ENCODE results near the gene RGL1.

RGL1 gene

GRCh38 chr1:183870351-183871077 lies 65.6 kb downstream of the RGL1 start:
- H3K27ac ChIP-seq: peak overlapping the region; percentile 96

GRCh38 chr1:183871142-183871541 lies 66.2 kb downstream of the RGL1 start:
- Histone ChIP-seq H3K9me3 (0 out of 2 replicates have a peak, but pooled peaks cover 4% of the 10 kb centered on the region), H3K4me2 (peak overlapping the region; percentile 76), H3K27ac (peak overlapping the region; percentile 96), H3K4me3 (peak overlapping the region; percentile 15; the same call in 1 of the 2 replicates), H4K20me1 (no peaks in the 10 kb centered on the region), H3K36me3 (peaks cover 40% of the 10 kb centered on the region), H3K4me1 (peaks cover 96% of the 10 kb centered on the region), H3K27me3 (no peaks in the 10 kb centered on the region), H3K9ac (peak overlapping the region; percentile 71)
- TF ChIP-seq Cebpa-rat (IDR thresholded peaks at IDR 0.05): no peak

More at GRCh38 chr1:183870351-183871077, 65.6 kb downstream of the RGL1 start:
- Histone ChIP-seq H4K20me1 (no peaks in the 10 kb centered on the region), H3K27me3 (no peaks in the 10 kb centered on the region), H3K4me2 (peak overlapping the region; percentile 76), H3K36me3 (peaks cover 46% of the 10 kb centered on the region), H3K4me1 (peaks cover 89% of the 10 kb centered on the region), H3K4me3 (0 out of 2 replicates have a peak overlapping the region, but pooled peaks have one; percentile 15), H3K9me3 (0 out of 2 replicates have a peak, but pooled peaks cover 4% of the 10 kb centered on the region), H3K9ac (peak overlapping the region; percentile 71)
- no peak for TF ChIP-seq Cebpa-rat (IDR thresholded peaks at IDR 0.05)

GRCh38 chr1:183871601-183872000 lies 66.7 kb downstream of the RGL1 start:
- no peak overlapping the region for H3K4me3 ChIP-seq

GRCh38 chr1:183872403-183872802 lies 67.5 kb downstream of the RGL1 start:
- no peaks in the 10 kb centered on the region for H3K9me3 ChIP-seq
- H3K4me1 ChIP-seq: peaks cover 97% of the 10 kb centered on the region
- H4K20me1 ChIP-seq: no peaks in the 10 kb centered on the region
- peak overlapping the region; percentile 29; the same call in 1 of the 2 replicates for H3K4me3 ChIP-seq
- peak overlapping the region; percentile 96 for H3K27ac ChIP-seq
- TF ChIP-seq Cebpa-rat (IDR thresholded peaks at IDR 0.05): no peak
- H3K27me3 ChIP-seq: no peaks in the 10 kb centered on the region
- peaks cover 27% of the 10 kb centered on the region; the same call in 1 of the 2 replicates for H3K36me3 ChIP-seq
- peak overlapping the region; percentile 76 for H3K4me2 ChIP-seq
- H3K9ac ChIP-seq: peak overlapping the region; percentile 72

More at GRCh38 chr1:183871601-183872000, 66.7 kb downstream of the RGL1 start:
- no peaks in the 10 kb centered on the region for H4K20me1 ChIP-seq
- peaks cover 97% of the 10 kb centered on the region for H3K4me1 ChIP-seq
- H3K36me3 ChIP-seq: peaks cover 35% of the 10 kb centered on the region
- no peaks in the 10 kb centered on the region for H3K27me3 ChIP-seq
- peak overlapping the region; percentile 71 for H3K9ac ChIP-seq
- H3K9me3 ChIP-seq: no peaks in the 10 kb centered on the region
- H3K4me2 ChIP-seq: peak overlapping the region; percentile 76
- TF ChIP-seq Cebpa-rat (IDR thresholded peaks at IDR 0.05): no peak
- H3K27ac ChIP-seq: peak overlapping the region; percentile 96

GRCh38 chr1:183873642-183874041 lies 68.7 kb downstream of the RGL1 start:
- H3K36me3 ChIP-seq: peaks cover 15% of the 10 kb centered on the region; the same call in 1 of the 2 replicates
- H3K4me3 ChIP-seq: peak overlapping the region; percentile 12; the same call in 1 of the 2 replicates
- H3K27me3 ChIP-seq: no peaks in the 10 kb centered on the region
- TF ChIP-seq Cebpa-rat (IDR thresholded peaks at IDR 0.05): no peak
- peaks cover 97% of the 10 kb centered on the region for H3K4me1 ChIP-seq
- H3K4me2 ChIP-seq: peak overlapping the region; percentile 76
- H3K9me3 ChIP-seq: no peaks in the 10 kb centered on the region
- peak overlapping the region; percentile 96 for H3K27ac ChIP-seq
- H3K9ac ChIP-seq: peak overlapping the region; percentile 79
- no peaks in the 10 kb centered on the region for H4K20me1 ChIP-seq

- peak overlapping the region; percentile 96 for H3K27ac ChIP-seq
- H3K27me3 ChIP-seq: no peaks in the 10 kb centered on the region
- peaks cover 88% of the 10 kb centered on the region for H3K4me1 ChIP-seq
- peak overlapping the region; percentile 85 for H3K9ac ChIP-seq
- H3K9me3 ChIP-seq: 0 out of 2 replicates have a peak, but pooled peaks cover 1% of the 10 kb centered on the region
- H4K20me1 ChIP-seq: no peaks in the 10 kb centered on the region
- no peak overlapping the region for H3K4me3 ChIP-seq
- H3K36me3 ChIP-seq: peaks cover 26% of the 10 kb centered on the region
- H3K4me2 ChIP-seq: peak overlapping the region; percentile 76
- TF ChIP-seq Cebpa-rat (IDR thresholded peaks at IDR 0.05): no peak
Observed at GRCh38 chr1:183876309-183876708, 71.4 kb downstream of the RGL1 start.

GRCh38 chr1:183877053-183877720 lies 72.3 kb downstream of the RGL1 start:
- Histone ChIP-seq H4K20me1 (no peaks in the 10 kb centered on the region), H3K36me3 (peaks cover 35% of the 10 kb centered on the region), H3K4me3 (peak overlapping the region; percentile 27), H3K27me3 (no peaks in the 10 kb centered on the region), H3K9ac (peak overlapping the region; percentile 85), H3K4me2 (peak overlapping the region; percentile 76), H3K9me3 (peaks cover 10% of the 10 kb centered on the region; the same call in 1 of the 2 replicates), H3K27ac (peak overlapping the region; percentile 96), H3K4me1 (peaks cover 79% of the 10 kb centered on the region)
- TF ChIP-seq Cebpa-rat (IDR thresholded peaks at IDR 0.05): no peak

- no peak for TF ChIP-seq Cebpa-rat (IDR thresholded peaks at IDR 0.05)
- Histone ChIP-seq H4K20me1 (no peaks in the 10 kb centered on the region), H3K27ac (peak overlapping the region; percentile 33; the same call in 1 of the 2 replicates), H3K4me1 (peaks cover 79% of the 10 kb centered on the region), H3K4me2 (no peak overlapping the region), H3K27me3 (no peaks in the 10 kb centered on the region), H3K9ac (no peak overlapping the region), H3K36me3 (peaks cover 58% of the 10 kb centered on the region), H3K4me3 (no peak overlapping the region), H3K9me3 (peaks cover 15% of the 10 kb centered on the region; the same call in 1 of the 2 replicates)
Observed at GRCh38 chr1:183879494-183879893, 74.6 kb downstream of the RGL1 start.

GRCh38 chr1:183879966-183880365 lies 75.0 kb downstream of the RGL1 start:
- no peak overlapping the region for H3K4me3 ChIP-seq
- H4K20me1 ChIP-seq: no peaks in the 10 kb centered on the region
- H3K9ac ChIP-seq: no peak overlapping the region
- H3K4me1 ChIP-seq: peaks cover 79% of the 10 kb centered on the region
- H3K27ac ChIP-seq: no peak overlapping the region; the same call in 1 of the 2 replicates
- peaks cover 59% of the 10 kb centered on the region for H3K36me3 ChIP-seq
- TF ChIP-seq Cebpa-rat (IDR thresholded peaks at IDR 0.05): no peak
- H3K27me3 ChIP-seq: no peaks in the 10 kb centered on the region
- peaks cover 20% of the 10 kb centered on the region; the same call in 1 of the 2 replicates for H3K9me3 ChIP-seq
- no peak overlapping the region for H3K4me2 ChIP-seq

Measured in BLaER1 (cell line).